ENCODE data around the gene C13orf42.

C13orf42 gene

GRCh38 chr13:51032831-51033230, 78.2 kb downstream of the C13orf42 start:
- no peak for DNase-seq
